Spinal cord (tissue), 10 donors: ENCODE data around the gene OR10G8. TPM values are rescaled to one million over a fixed set of nuclear protein-coding genes. Genes with fewer than 3 reads are reported as not detected.
A peak's percentile ranks its signal among the peaks of the same experiment; 100 is the strongest.

Source experiments
- DNase-seq, 6 donors: peaks; one replicate each; pipeline versions ENCODE4 v3.0.0 to v3.0.0-alpha.2; 2013 to 2015; ENCODE audit warnings: low spot score in 6 of 6, low read depth in 4 of 6
- H3K27ac ChIP-seq: one replicate; pipeline ENCODE4 v1.5.1; 2013; ENCODE audit warnings: low read depth, low read length, control low read depth
- H3K27me3 ChIP-seq: one replicate; pipeline ENCODE4 v1.6.1; 2013; ENCODE audit warnings: low read length; ENCODE audit not compliant: control insufficient read depth, insufficient read depth
- H3K36me3 ChIP-seq: one replicate; pipeline ENCODE4 v1.6.1; 2013; ENCODE audit warnings: low read length; ENCODE audit not compliant: control insufficient read depth, insufficient read depth
- H3K4me1 ChIP-seq: one replicate; pipeline ENCODE4 v1.6.1; 2013; ENCODE audit warnings: low read length; ENCODE audit not compliant: control insufficient read depth, insufficient read depth
- H3K4me3 ChIP-seq: one replicate; pipeline ENCODE4 v1.5.1; 2013; ENCODE audit warnings: low read depth, low read length, control low read depth
- H3K9me3 ChIP-seq: one replicate; pipeline ENCODE4 v1.6.1; 2013; ENCODE audit warnings: low read length; ENCODE audit not compliant: control insufficient read depth, insufficient read depth
- WGBS: methylation state at CpG from one replicate; pipeline ENCODE4 v1.1.5; 2013; ENCODE audit warnings: missing lambda C conversion rate; ENCODE audit not compliant: insufficient coverage; 5-methylcytosine and 5-hydroxymethylcytosine counted together
- polyA plus RNA-seq, 2 donors: library from polyadenylated mRNA; unstranded; fragments of 120-200 nt; gene quantifications; one replicate each; pipeline ENCODE4 v1.2.1, GENCODE V29; 2013; ENCODE audit not compliant: insufficient read length in 2 of 2
- total RNA-seq, 2 donors: library from RNA; depleted of rRNA in 1 of 2; stranded (reverse); fragments of 120-200 nt in 1 of 2; fragments of >200 nt in 1 of 2; gene quantifications; one replicate each; pipeline versions ENCODE4 v1.2.3 to v1.2.4, GENCODE V29; 2013 to 2014
- donor health status: healthy.

Gene OR10G8
- total and polyA plus RNA-seq, 4 donors, result not detected

DNA sequence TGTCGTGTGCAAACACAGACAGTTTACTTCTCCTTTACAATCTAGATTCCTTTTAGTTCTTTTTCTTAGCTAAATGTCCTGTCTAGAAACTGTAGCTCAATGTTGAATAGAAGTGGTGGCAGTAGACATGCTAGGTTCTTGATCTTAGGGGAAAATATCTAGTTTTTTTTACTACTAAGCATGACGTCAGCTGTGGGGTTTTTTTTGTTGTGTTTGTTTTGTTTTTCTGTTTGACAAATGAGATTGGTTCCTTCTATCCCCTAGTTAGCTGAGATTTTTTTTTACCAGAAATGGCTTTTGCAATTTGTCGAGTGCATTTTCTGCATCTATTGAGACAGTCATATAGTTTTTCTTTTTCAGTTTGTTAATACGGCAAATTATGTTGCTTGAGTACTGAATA lies 16.8 kb downstream of the OR10G8 start:
- H3K27me3 ChIP-seq, result no peaks in the 10 kb centered on the region
- H3K9me3 ChIP-seq, result no peaks in the 10 kb centered on the region
- WGBS, result no CpG with 5 or more reads among the region's 4 CpGs
- no peak for DNase-seq
- no peak overlapping the region for H3K4me3 ChIP-seq
- H3K4me1 ChIP-seq, result no peaks in the 10 kb centered on the region
- H3K36me3 ChIP-seq, result no peaks in the 10 kb centered on the region
- no peak overlapping the region for H3K27ac ChIP-seq

GRCh38 chr11:124050748-124051147 lies 24.1 kb downstream of the OR10G8 start:
- WGBS, result no CpG with 5 or more reads among the region's 1 CpG
- peak in 1 of 6 donors; percentile 64 for DNase-seq
- no peaks in the 10 kb centered on the region for H3K27me3 ChIP-seq
- no peaks in the 10 kb centered on the region for H3K36me3 ChIP-seq
- no peak overlapping the region for H3K4me3 ChIP-seq
- H3K9me3 ChIP-seq, result no peaks in the 10 kb centered on the region
- no peak overlapping the region for H3K27ac ChIP-seq
- H3K4me1 ChIP-seq, result no peaks in the 10 kb centered on the region

DNA sequence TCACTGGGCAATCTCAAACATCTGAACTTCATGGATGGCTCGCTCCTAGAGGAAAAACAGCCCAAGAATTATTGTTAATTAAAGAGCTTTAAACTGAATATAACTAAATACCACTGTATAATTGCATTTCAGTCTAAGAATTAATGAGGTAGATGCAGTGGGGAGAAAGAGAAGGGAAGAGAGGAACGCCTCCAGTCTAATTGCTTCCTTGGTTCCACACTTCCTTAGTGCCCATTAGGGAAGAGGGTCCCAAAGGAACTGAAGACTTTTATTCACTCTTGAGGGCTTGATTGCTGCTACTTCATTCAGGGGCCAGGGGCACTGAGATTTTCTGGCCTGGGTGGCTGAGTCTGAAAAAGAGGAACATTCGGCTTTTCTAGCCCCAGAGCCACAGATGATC lies 26.4 kb downstream of the OR10G8 start:
- H3K4me3 ChIP-seq, result no peak overlapping the region
- no peaks in the 10 kb centered on the region for H3K4me1 ChIP-seq
- DNase-seq, result peak in 1 of 6 donors; percentile 38
- no peaks in the 10 kb centered on the region for H3K36me3 ChIP-seq
- H3K27ac ChIP-seq, result no peak overlapping the region
- H3K9me3 ChIP-seq, result no peaks in the 10 kb centered on the region
- 83% methylated on average over 1 of the region's 3 CpGs for WGBS
- no peaks in the 10 kb centered on the region for H3K27me3 ChIP-seq

GRCh38 chr11:124068601-124069110 lies 42.1 kb downstream of the OR10G8 start:
- 20% methylated on average over 1 of the region's 4 CpGs for WGBS
- no peak overlapping the region for H3K4me3 ChIP-seq
- H3K36me3 ChIP-seq, result no peaks in the 10 kb centered on the region
- no peak overlapping the region for H3K27ac ChIP-seq
- DNase-seq, result no peak
- peaks cover 10% of the 10 kb centered on the region for H3K4me1 ChIP-seq
- no peaks in the 10 kb centered on the region for H3K9me3 ChIP-seq
- H3K27me3 ChIP-seq, result peaks cover 3% of the 10 kb centered on the region

DNA sequence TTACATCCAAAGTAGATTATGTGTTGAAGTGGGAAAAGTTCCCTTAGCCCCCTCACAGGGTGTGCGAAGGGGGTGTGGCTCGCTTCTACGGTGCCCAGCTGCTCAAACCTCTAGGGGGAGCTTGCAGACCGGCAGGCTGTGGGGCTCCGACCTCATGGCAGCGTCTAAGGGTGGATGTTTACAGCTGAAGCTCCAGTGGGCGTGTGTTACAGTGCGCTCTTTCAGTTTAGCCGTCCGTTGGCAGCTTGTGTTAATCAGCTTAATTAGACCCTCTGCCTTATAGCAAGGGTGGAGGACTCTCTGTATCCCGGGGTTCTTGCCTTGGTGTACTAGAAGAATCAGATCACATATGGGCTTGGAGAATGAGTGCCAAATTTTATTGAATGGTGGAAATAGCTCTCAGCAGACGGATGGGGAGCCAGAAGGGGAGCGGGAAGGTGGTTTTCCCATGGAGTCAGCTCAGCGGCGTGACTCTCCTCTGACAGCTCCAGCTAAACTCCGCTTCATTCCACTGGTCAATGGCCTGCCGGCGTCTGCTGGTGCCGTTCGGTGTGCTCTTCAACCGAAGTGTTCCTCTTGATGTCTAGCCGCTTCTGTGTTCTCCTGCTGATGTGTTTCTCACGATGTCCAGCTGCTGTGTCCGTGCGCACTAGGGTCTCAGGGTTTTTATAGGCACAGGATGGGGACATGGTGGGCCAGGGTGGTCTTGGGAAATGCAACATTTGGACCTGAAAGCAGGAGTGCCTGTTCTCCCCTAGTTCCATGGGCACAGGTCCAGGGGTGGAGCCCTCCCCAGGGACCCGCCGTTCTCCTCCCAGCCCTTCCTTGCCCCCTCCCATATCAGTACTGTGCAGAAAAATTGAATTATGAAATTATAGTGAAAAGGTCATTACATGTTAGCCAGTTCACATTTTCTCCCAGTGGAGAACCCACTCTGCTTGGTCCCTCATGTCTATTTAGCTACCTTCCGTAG lies 43.1 kb downstream of the OR10G8 start:
- peaks cover 10% of the 10 kb centered on the region for H3K4me1 ChIP-seq
- DNase-seq, result peak in 2 of 6 donors; percentile 71 to 82
- no peak overlapping the region for H3K4me3 ChIP-seq
- H3K9me3 ChIP-seq, result no peaks in the 10 kb centered on the region
- peaks cover 3% of the 10 kb centered on the region for H3K27me3 ChIP-seq
- H3K36me3 ChIP-seq, result no peaks in the 10 kb centered on the region
- H3K27ac ChIP-seq, result no peak overlapping the region
- 26% methylated on average over 20 of the region's 28 CpGs for WGBS

DNA sequence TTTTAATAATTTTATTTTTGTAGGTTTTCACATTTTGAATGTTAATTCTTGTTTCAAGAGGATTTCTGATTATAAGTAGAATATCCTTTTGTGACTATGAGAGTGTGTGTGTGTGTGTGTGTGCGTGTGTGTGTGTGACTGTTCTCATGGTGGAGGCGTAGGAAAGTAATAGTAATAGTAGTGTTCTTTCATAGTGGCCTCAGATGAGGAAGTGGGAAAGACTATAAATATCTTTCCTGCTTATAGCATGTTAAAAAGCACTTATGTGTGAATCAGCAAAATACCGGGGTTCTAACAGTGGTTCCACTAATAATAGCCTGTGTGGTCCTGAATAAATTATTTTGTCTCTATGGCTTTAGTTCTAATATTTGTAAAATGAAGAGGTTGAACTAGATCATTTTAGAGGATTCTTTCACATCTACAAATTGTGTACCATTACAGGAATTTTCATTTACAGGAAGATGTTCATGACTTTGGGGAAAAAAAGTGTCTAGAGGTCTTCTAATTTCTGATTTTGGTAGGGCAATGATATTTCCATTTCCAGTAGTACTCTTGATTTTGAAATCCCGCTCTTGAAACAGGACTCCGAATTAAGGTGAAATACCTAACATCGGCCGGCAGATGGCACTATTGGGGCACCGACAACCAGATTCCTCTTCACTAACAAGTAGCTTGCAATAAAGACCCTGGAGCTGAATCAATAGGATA lies 44.5 kb downstream of the OR10G8 start:
- peaks cover 19% of the 10 kb centered on the region for H3K4me1 ChIP-seq
- H3K4me3 ChIP-seq, result no peak overlapping the region
- H3K27me3 ChIP-seq, result peaks cover 3% of the 10 kb centered on the region
- no CpG with 5 or more reads among the region's 8 CpGs for WGBS
- no peaks in the 10 kb centered on the region for H3K36me3 ChIP-seq
- peak; percentile 63 to 96 (median 80) for DNase-seq
- no peak overlapping the region for H3K27ac ChIP-seq
- no peaks in the 10 kb centered on the region for H3K9me3 ChIP-seq

DNA sequence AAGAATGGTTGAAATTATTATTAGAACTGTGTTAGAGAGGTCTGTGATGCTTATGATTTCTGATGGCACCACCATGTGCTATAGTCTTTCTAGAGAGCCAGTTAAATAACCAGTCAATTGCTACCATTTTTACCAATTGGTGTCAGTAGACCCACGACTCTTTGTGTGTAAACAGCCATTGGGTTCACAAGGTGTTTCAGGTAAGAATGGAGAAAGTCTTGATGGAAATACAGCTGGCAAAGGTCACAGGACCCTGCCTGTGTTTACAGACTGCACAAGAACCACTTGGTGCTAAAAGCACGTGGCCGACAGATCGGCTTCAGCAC lies 45.0 kb downstream of the OR10G8 start:
- no peaks in the 10 kb centered on the region for H3K9me3 ChIP-seq
- WGBS, result 60% methylated on average over 1 of the region's 4 CpGs
- no peak overlapping the region for H3K4me3 ChIP-seq
- no peak for DNase-seq
- H3K27ac ChIP-seq, result no peak overlapping the region
- peaks cover 3% of the 10 kb centered on the region for H3K27me3 ChIP-seq
- H3K4me1 ChIP-seq, result peaks cover 23% of the 10 kb centered on the region
- no peaks in the 10 kb centered on the region for H3K36me3 ChIP-seq

- H3K9me3 ChIP-seq, result no peaks in the 10 kb centered on the region
- no peak overlapping the region for H3K4me3 ChIP-seq
- H3K36me3 ChIP-seq, result no peaks in the 10 kb centered on the region
- H3K27me3 ChIP-seq, result peaks cover 3% of the 10 kb centered on the region
- no peak for DNase-seq
- H3K27ac ChIP-seq, result no peak overlapping the region
- 80% methylated on average over 1 of the region's 8 CpGs for WGBS
- H3K4me1 ChIP-seq, result peaks cover 23% of the 10 kb centered on the region
Observed at GRCh38 chr11:124072147-124072546, 45.5 kb downstream of the OR10G8 start.

GRCh38 chr11:124074554-124074953 lies 48.0 kb downstream of the OR10G8 start:
- H3K27ac ChIP-seq, result no peak overlapping the region
- no peaks in the 10 kb centered on the region for H3K9me3 ChIP-seq
- H3K27me3 ChIP-seq, result no peaks in the 10 kb centered on the region
- H3K4me3 ChIP-seq, result no peak overlapping the region
- WGBS, result 89% methylated on average over 5 of the region's 5 CpGs
- no peak for DNase-seq
- no peaks in the 10 kb centered on the region for H3K36me3 ChIP-seq
- peaks cover 18% of the 10 kb centered on the region for H3K4me1 ChIP-seq
